ENCODE measurements around the gene ADAMTS8.

ADAMTS8 gene

DNA sequence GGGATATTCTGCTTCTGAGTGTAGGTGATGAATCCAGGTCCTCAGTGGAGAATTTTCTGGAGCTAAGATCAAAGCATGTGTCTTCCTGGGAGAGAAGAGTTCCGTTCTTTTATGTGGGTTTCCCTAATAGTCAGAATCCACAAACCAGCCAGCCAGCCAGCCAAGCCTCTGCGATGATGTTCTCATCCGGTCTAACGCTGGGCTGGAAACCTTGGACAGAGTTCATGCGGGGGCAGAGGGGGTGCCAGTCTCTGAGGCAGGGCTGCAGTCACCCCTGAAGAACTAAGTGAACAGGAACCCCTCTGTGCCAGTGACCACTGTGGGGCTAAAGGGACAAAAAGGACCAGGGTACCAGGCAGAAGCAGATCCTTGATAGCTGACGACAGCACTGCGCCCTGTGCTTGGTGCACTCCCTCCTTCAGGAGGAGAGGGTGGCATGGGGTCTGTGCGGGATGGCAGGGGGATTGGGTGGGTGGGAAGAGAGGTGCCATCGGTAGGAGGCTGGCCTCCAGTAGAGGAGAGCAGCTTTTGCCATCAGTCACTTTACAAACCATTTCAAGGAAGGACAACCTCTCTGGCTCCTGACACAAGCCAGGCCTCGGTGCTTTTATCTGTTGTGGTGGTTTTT is 47.1 kb upstream of the ADAMTS8 start:
- peaks cover 34 to 45% (median 38%) of the 10 kb centered on the region in 3 donors for H3K36me3 ChIP-seq
- H3K4me3 ChIP-seq = no peak overlapping the region
- H3K27ac ChIP-seq = peak overlapping the region; percentile 73 to 81
- DNase-seq = peak in 1 of 2 donors; percentile 64
- TF ChIP-seq CTCF (IDR thresholded peaks at IDR 0.05) = no peak
- intact Hi-C loops (cut with DNase I; ENCODE audit: low total_unique reads) = no loop called here
- H3K9me3 ChIP-seq = no peaks in the 10 kb centered on the region
- H3K27me3 ChIP-seq = no peaks in the 10 kb centered on the region
- peaks cover 0 to 57% (median 35%) of the 10 kb centered on the region in 4 donors for H3K4me1 ChIP-seq

- no peak for DNase-seq
- Histone ChIP-seq H3K9me3 (no peaks in the 10 kb centered on the region), H3K4me3 (no peak overlapping the region), H3K27ac (peak overlapping the region; percentile 73 to 81), H3K27me3 (no peaks in the 10 kb centered on the region), H3K4me1 (peaks cover 0 to 50% (median 31%) of the 10 kb centered on the region in 4 donors), H3K36me3 (peaks cover 39 to 49% (median 39%) of the 10 kb centered on the region in 3 donors)
- intact Hi-C loops (cut with DNase I; ENCODE audit: low total_unique reads) = no loop called here
- no peak for TF ChIP-seq CTCF (IDR thresholded peaks at IDR 0.05)
These were observed 46.4 kb upstream of the ADAMTS8 start for GRCh38 chr11:130474637-130475400.

DNA sequence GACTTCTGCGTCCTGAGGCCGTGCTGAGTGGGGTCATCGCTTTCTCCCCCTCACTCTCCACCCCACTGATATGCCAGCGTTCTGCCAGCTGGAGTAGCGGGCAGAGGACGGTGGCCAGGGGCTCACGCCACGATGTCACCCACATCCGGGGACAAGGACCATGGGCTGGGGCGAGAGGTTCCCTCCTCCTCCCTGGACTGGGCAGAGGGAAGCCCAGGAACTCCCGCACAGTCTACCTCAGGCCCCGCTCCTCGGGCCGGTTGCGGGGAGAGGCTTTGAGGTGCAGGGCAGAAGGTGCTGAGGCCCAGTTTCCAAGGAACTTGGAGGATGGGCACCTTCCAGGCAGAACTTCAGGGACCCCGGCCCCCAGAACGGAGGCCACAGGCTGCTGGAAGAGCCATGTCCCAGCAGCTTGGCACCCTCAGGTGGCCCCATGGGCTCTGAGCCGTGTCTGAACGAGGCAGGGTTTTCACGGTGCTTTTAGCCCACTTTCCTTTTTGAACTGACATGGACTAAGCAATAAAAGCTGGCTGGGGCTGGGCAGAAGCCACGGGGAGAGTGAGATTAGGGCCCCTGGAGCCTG is 45.5 kb upstream of the ADAMTS8 start:
- intact Hi-C loops (cut with DNase I; ENCODE audit: low total_unique reads) = no loop called here
- no peak for TF ChIP-seq CTCF (IDR thresholded peaks at IDR 0.05)
- H3K4me1 ChIP-seq = peaks cover 0 to 40% (median 26%) of the 10 kb centered on the region in 4 donors
- peak overlapping the region in 1 of 2 donors; percentile 33 for H3K27ac ChIP-seq
- no peak for DNase-seq
- peaks cover 39 to 58% (median 39%) of the 10 kb centered on the region in 3 donors for H3K36me3 ChIP-seq
- H3K27me3 ChIP-seq = no peaks in the 10 kb centered on the region
- no peaks in the 10 kb centered on the region for H3K9me3 ChIP-seq
- no peak overlapping the region for H3K4me3 ChIP-seq

GRCh38 chr11:130473056-130473794 is 44.8 kb upstream of the ADAMTS8 start:
- no peaks in the 10 kb centered on the region for H3K9me3 ChIP-seq
- no peaks in the 10 kb centered on the region for H3K27me3 ChIP-seq
- H3K36me3 ChIP-seq = peaks cover 39 to 58% (median 39%) of the 10 kb centered on the region in 3 donors
- H3K27ac ChIP-seq = peak overlapping the region in 1 of 2 donors; percentile 33
- no peak overlapping the region for H3K4me3 ChIP-seq
- TF ChIP-seq CTCF (IDR thresholded peaks at IDR 0.05) = no peak
- intact Hi-C loops (cut with DNase I; ENCODE audit: low total_unique reads) = no loop called here
- peak in 1 of 2 donors; percentile 63 for DNase-seq
- H3K4me1 ChIP-seq = peaks cover 0 to 34% (median 20%) of the 10 kb centered on the region in 4 donors

- no peak for TF ChIP-seq CTCF (IDR thresholded peaks at IDR 0.05)
- Histone ChIP-seq H3K9me3 (no peaks in the 10 kb centered on the region), H3K27me3 (no peaks in the 10 kb centered on the region), H3K27ac (no peak overlapping the region), H3K4me3 (no peak overlapping the region), H3K4me1 (peaks cover 0 to 26% (median 13%) of the 10 kb centered on the region in 4 donors), H3K36me3 (peaks cover 39 to 66% (median 39%) of the 10 kb centered on the region in 3 donors)
- DNase-seq = no peak
- intact Hi-C loops (cut with DNase I; ENCODE audit: low total_unique reads) = no loop called here
These were observed 44.1 kb upstream of the ADAMTS8 start for GRCh38 chr11:130472434-130472961.
